Astrocyte (in vitro differentiated cells and primary cell): Measurements from ENCODE around the gene SGCG.

Experiments
- CTCF ChIP-seq: IDR thresholded peaks from 2 replicates; pipeline ENCODE4 v1.5.1; 2011; ENCODE audit warnings: low read depth, mild to moderate bottlenecking, inconsistent platforms, low read length, moderate library complexity; ENCODE audit not compliant: insufficient read depth
- EZH2 ChIP-seq: IDR thresholded peaks from 2 replicates; pipeline ENCODE4 v1.6.1; 2012; ENCODE audit warnings: mild to moderate bottlenecking, low read length, inconsistent platforms; ENCODE audit not compliant: insufficient read depth

- no peak for TF ChIP-seq CTCF
- no peak for TF ChIP-seq EZH2
These were observed 22.7 kb downstream of the SGCG start for GRCh38 chr13:23203516-23203915.
